Glomerular endothelial cell (primary cell): ENCODE results near the gene MYH2. TPM values are rescaled to one million over a fixed set of nuclear protein-coding genes. Genes with fewer than 3 reads are reported as not detected.

Experiments
- DNase-seq: peaks from one replicate; pipeline ENCODE4 v3.0.0-alpha.2; 2011; ENCODE audit warnings: low read depth, low spot score; ENCODE audit errors: extremely low read depth
- total RNA-seq: library from RNA; depleted of rRNA; stranded (reverse); fragments of >200 nt; gene quantifications from 2 replicates; pipeline ENCODE4 v1.2.3, GENCODE V29; 2015

Gene MYH2
- total RNA-seq, 1 donor from 2014 or later = not detected

DNA sequence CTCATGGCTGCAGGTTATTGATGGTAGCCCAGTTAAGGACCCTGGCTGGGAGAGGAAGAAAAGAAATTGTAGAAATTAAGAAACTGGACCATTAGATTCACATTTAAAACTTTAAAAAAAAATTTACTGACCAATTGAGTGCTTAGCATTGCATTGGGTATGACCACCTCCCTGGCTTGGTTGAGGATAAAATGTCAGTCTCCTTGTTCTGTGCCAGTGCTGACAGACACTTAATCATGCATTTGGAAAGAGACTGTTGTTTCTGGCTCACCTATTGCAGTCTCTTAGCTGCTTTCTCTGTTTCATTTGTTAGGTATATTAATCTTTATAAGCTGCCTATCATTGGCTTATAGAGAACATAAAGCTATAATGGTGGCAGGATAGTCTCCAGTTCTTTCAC, 32.8 kb downstream of the MYH2 start:
- DNase-seq = no peak

DNA sequence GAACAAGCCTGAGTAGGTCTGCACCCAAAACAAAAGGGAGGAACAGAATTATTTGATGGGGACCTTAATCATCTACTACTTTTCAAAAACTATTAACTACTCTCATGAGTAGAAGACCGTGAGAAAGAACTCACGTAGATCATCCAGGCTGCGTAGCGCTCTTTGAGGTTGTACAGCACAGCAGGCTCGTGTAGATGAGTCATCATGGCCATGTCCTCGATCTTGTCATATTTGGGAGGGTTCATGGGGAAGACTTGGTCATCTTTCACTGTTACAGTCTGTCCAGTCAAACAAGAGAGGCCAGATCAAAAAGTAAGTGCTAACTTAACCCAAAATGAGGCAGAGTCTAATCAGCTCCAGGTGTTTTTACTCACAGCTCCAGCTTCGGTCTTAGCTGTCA, 33.4 kb downstream of the MYH2 start:
- DNase-seq = no peak

GRCh38 chr17:10513299-10514067, 36.0 kb downstream of the MYH2 start:
- no peak for DNase-seq

GRCh38 chr17:10512856-10513255, 36.6 kb downstream of the MYH2 start:
- DNase-seq = no peak

GRCh38 chr17:10499950-10500349, 49.5 kb downstream of the MYH2 start:
- no peak for DNase-seq

DNA sequence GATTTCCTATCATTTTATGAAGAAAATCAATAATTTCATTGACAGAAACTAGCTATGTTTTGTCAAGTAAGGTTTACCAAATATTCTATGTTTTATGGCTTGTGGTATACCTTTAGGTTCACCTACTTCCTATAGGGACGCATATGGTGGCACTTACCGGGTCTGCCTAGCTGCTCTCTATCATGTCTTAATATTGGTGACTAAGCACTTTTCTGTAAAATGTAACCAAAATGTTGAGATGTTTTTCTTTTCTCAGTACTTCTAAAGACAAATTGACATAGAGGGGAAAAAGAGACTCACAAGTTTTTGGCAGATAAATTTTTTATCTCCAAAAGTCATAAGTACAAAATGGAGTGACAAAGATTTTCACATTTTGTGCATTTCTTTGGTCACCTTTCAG, 57.5 kb downstream of the MYH2 start:
- no peak for DNase-seq

DNA sequence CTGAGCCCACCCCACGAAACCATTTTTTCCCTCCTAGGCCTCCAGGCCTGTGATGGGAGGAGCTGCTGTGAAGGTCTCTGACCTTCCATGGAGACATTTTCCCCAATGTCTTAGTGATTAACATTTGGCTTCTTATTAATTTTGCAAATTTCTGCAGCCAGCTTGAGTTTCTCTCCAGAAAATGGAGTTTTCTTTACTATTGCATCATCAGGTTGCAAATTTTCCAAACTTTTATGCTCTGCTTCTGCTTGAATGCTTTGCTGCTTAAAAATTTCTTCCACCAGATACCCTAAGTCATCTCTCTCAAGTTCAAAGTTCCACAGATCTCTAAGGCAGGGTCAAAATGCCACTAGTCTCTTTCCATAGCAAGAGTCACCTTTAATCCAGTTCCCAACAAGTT, 67.2 kb downstream of the MYH2 start:
- DNase-seq = no peak

- DNase-seq = no peak
These were observed 71.8 kb downstream of the MYH2 start for GRCh38 chr17:10477701-10478100.

DNA sequence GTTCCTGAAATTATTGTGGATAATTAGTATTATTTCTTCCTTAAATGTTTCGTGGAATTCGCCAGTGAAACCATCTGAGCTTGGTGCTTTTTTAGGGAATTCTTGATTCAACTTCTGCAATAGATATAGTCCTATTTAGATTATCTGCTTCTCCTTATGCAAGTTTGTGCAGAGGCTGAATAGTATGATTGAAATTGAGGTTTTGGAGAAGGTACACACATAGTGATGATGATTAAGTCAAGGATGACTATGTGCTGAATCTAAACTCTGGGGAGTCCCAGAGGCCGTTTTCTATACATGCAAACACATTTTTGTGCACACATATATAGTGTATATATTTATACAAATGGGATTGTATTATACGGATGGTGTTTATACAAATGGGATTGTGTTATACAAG, 74.9 kb downstream of the MYH2 start:
- DNase-seq = no peak

GRCh38 chr17:10471858-10472257, 77.6 kb downstream of the MYH2 start:
- no peak for DNase-seq

Other genes with a start within 250 kb of the MYH2 start
- gene MYH13, start 176.7 kb downstream of the MYH2 start, total RNA-seq = not detected in 2 replicates
- gene MYH8, start 127.7 kb downstream of the MYH2 start, total RNA-seq = not detected in 2 replicates
- not detected in 2 replicates for gene MYH4, start 80.1 kb downstream of the MYH2 start, total RNA-seq
- gene MYH1, start 31.1 kb downstream of the MYH2 start, total RNA-seq = not detected in 2 replicates
- 0.23 and 0.39 TPM in 2 replicates for gene MYH3, start 107.7 kb upstream of the MYH2 start, total RNA-seq
- gene SCO1, start 147.9 kb upstream of the MYH2 start, total RNA-seq = 21.2 and 27.1 TPM in 2 replicates
- 5.9 and 10.3 TPM in 2 replicates for gene ADPRM, start 147.9 kb upstream of the MYH2 start, total RNA-seq
- 1.6 and 9.4 TPM in 2 replicates for gene TMEM220, start 180.4 kb upstream of the MYH2 start, total RNA-seq